ENCODE measurements around the gene IGFBP5. TPM values are rescaled to one million over a fixed set of nuclear protein-coding genes. Genes with fewer than 3 reads are reported as not detected.

The IGFBP5 gene
- total RNA-seq, 1 donor from 2014 or later = 246 TPM

- DNase-seq (ENCODE audit: low spot score) = no peak
Observed at GRCh38 chr2:216644842-216645635, 50.3 kb downstream of the IGFBP5 start.

DNA sequence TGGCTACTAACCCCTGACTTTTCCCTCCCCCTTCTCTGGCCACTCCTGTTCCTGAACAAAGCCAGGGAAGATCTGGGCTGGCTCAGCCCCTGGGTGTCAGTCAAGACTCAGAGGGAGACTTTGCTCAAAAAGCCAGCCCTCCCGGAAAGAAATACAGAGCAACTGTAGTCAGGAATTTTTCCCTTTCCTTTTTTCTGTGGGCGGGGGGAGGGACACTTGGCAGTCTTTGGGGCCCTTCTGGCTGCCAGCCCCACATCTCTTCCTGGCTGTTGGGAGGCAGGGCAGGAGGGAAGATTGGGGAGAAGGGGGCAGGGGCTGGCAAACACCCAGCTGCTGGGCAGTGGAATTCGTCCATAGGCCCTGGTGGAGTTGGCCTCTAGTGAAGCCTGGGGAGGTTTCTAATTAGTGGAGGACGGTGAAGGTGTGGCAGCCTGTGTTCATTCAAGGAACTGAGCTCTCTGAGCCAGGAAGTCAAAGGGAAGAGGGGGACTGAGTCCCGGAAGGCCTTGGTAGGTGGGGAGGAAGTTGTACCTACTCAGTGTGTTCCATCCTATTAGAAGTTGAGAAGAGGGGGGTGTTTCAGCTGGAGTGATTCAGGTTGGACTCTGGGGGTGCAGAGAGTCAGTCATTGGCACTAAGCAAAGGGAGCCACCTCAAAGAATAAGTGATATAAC is 51.2 kb downstream of the IGFBP5 start:
- DNase-seq (ENCODE audit: low spot score) = no peak

DNA sequence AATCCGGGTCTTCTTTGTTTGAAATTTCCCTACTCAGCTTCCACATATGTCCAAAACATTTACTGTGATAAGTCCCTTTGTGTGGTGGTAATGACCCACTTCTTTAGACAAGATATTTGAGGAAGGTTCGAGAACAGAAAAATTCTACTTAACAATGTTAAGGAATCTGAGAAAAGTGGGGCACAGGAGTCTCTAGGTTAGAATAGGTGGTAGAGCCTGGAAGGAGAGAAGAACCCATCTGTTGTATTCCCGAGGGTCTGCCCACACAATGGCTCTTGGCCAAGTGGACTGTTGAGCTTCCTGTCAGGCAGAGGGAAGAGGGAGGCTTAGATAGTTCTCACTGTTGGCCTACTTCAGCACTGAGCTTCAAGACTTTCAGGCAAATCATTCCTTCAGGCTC is 57.9 kb downstream of the IGFBP5 start:
- DNase-seq (ENCODE audit: low spot score) = no peak

DNA sequence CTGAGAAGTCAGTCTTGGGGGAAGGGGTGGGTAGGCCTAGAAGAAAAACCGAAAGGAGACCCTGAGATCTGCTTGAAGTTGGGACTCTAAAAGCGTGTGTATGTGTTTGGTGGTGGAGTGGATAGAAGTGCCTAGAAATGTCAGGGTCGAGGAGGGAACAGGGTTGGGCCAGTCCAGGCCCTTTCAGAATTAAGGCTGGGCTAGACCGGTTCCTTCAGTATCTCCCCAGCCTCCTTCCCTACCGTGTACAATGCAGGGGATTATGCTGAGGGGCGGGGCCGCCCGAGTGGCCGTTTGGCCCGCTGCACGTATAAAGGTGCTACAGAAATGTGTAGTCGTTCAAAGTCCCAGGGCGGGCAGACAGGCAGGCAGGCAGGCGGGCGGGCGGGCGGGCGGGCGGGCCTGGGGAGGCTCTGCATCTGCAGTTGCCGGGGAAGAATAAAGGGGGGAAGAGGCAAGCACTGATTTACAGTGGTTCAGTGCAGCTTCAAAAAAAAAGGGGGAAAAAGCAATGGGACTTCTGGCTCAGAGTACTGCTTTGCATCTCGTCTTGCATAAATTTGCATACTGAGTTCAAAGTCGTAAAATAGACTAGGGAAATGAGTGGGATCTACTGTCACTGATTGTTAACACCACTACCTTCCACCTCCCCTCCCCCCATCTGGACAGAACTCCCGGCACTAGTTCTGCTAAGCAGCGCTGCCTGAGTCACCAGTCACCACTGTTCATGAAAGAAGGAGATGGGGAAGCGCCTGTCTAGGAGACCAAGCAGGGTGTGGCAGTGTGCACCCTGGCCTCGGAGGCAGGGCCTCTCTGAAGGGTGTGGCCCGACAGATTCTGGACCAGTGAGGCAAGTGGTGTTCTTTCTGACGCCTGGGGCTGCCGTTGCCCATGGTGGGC is 58.5 kb downstream of the IGFBP5 start:
- DNase-seq (ENCODE audit: low spot score) = peak; percentile 33

GRCh38 chr2:216635701-216636550 is 59.4 kb downstream of the IGFBP5 start:
- DNase-seq (ENCODE audit: low spot score) = no peak

DNA sequence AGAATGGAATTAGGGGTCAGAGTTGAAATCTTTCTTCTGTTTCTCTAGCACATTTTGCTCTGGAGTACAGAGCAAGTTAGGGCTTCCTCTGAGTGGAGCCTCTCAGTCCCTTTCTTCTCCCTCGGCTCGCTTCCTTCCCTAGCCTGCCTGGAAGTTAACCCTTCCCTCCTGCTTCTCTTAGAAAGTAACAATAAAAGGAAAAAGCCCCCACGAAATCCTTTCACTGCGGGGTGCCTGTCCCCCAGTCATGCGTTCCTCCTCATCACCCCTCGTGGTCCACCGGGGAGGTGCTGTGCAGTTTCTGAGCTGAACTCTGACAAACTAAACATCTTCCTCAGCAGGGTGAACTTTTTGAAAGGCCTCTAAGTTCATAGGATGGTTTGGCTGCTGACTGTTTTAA is 60.2 kb downstream of the IGFBP5 start:
- DNase-seq (ENCODE audit: low spot score) = no peak

- DNase-seq (ENCODE audit: low spot score) = no peak
Observed at GRCh38 chr2:216634370-216635148, 60.8 kb downstream of the IGFBP5 start.

DNA sequence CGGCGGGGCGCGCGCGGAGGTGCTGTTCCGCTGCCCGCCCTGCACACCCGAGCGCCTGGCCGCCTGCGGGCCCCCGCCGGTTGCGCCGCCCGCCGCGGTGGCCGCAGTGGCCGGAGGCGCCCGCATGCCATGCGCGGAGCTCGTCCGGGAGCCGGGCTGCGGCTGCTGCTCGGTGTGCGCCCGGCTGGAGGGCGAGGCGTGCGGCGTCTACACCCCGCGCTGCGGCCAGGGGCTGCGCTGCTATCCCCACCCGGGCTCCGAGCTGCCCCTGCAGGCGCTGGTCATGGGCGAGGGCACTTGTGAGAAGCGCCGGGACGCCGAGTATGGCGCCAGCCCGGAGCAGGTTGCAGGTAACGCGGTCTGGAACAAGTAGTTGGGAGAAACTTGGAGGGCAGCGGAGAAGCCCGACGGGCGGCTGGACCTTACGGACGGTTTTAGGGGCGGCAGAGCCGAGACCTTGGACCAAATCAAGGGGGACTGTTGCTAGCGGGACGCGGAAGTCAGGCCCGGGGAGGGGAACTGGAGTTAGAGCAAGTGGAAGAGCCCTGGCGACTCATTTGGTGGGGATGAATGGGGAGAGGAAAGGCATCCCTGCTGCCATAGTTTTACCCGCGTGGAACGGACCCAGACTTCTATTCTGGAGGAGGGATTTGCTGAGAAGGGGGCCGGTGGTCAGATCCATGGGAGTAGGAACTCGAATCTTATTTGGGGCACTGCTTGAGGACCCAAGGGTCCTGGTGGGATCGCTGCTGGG is 61.6 kb downstream of the IGFBP5 start:
- no peak for DNase-seq (ENCODE audit: low spot score)

GRCh38 chr2:216632952-216633615 is 62.3 kb downstream of the IGFBP5 start, which contains the start of gene IGFBP2:
Gene IGFBP2, plus strand, starts transcription at chr2:216633420. Its CDS starts 104 bp downstream, at chr2:216633524.
- DNase-seq (ENCODE audit: low spot score) = no peak

GRCh38 chr2:216632346-216632951 is 62.9 kb downstream of the IGFBP5 start:
- DNase-seq (ENCODE audit: low spot score) = no peak

DNA sequence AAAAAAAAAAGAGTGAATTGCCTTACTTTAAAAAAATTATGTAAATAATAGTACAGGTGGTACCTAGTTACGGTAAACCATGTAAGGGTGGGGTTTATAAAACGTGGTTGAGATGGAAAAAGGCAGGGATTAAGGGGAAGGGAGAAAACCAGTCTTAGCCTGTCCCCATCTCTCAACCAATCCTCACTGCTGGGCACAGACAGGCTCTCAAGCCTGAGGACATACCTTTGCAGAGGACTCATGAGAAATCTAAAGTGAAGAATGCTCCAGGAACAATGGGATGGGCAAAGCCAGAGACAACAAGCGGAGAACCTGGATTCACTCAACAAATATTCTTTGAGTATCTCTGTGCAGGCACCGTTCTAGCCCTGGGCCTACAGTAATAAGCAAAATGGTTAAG is 65.6 kb downstream of the IGFBP5 start:
- no peak for DNase-seq (ENCODE audit: low spot score)

DNA sequence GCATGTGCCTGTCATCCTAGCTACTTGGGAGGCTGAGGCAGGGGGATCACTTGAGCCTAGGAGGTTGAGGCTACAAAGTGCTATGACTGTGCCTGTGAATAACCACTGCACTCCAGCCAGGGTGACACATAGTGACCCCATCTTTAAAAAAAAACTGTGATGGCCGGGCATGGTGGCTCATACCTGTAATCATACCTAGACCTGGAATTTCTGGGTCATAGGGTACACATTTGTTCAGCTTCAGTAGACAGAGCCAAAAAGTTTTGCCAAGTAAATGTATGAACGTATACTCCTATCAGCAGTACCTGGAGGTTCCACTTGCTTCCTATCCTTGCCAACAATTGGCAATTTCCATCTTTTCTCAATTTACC is 68.5 kb downstream of the IGFBP5 start:
- no peak for DNase-seq (ENCODE audit: low spot score)

GRCh38 chr2:216626168-216626874 is 69.0 kb downstream of the IGFBP5 start:
- DNase-seq (ENCODE audit: low spot score) = no peak

DNA sequence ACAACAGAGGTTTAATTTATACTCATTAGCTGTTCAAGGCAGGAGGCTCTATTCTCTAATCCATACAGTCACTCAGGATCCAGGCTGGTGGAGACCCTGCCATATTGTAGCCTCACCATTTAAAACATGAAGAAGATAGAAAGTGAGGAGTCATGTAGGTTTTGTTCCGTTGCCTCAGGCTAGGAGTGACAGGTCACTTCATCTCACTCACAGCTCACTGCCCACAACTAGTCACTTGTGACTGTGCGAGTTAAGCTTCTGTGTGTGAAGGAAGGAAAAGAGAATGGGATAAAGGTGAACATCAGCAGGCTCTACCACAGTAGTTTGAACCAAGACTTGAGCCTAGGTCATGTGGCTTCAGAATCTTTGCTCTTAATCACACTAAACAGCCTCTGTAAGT is 71.1 kb downstream of the IGFBP5 start:
- no peak for DNase-seq (ENCODE audit: low spot score)

- DNase-seq (ENCODE audit: low spot score) = no peak
Observed at GRCh38 chr2:216622526-216622925, 72.8 kb downstream of the IGFBP5 start.
